ENCODE data around the gene PDYN.
"Not testable (repeated sequence)": the region's sequence is repeated elsewhere in the genome, so short reads cannot be mapped to it uniquely, and the experiment has no call there.

Gene PDYN

DNA sequence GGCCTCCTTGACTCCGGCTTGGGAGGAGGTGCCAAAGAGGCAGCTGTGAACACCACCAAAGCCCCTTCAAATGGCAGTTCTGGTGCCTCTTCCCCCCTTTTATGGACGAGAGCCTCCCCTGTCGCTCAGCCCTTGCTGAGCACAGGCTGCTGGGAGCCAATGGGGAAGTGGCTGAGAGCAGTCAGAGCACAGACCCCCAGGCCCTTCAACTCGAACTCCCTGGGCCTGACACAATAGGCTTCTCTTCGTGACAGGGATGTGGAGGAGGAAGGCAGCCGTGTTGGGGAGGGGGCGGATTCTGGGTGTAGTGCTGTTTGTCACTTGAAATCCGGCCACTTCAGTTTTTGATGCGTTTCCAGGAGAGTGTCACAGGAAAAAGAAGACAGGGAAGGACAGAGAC is at the start of gene PDYN:
PDYN (minus strand) TSS at position 73 of the 400 bp plus-strand sequence. CDS start 10,974 bp downstream, outside the sequence.
- POLR2A ChIA-PET: no interaction called here
- DNase-seq (ENCODE audit: extremely low spot score): no peak
- CTCF ChIA-PET: no interaction called here
- TF ChIP-seq SUZ12 (IDR thresholded peaks at IDR 0.05): no peak
- no peak for TF ChIP-seq HDGF (IDR thresholded peaks at IDR 0.05; ENCODE audit: borderline replicate concordance)
- no peak for TF ChIP-seq LEF1 (IDR thresholded peaks at IDR 0.05; ENCODE audit: borderline replicate concordance)
- TF ChIP-seq CTBP1 (IDR thresholded peaks at IDR 0.05; ENCODE audit: borderline replicate concordance): no peak
- no peak for TF ChIP-seq BHLHE40 (IDR thresholded peaks at IDR 0.05; ENCODE audit: borderline replicate concordance)

GRCh38 chr20:2042400-2042799 is 48.5 kb upstream of the PDYN start:
- ChIA-PET POLR2A (no interaction called here), CTCF (no interaction called here)
- TF ChIP-seq ELF4 (IDR thresholded peaks at IDR 0.05) (no peak), FOXK2 (IDR thresholded peaks at IDR 0.05) (no peak), ARNT (IDR thresholded peaks at IDR 0.05) (no peak), BHLHE40 (IDR thresholded peaks at IDR 0.05; ENCODE audit: borderline replicate concordance) (no peak), CTBP1 (IDR thresholded peaks at IDR 0.05; ENCODE audit: borderline replicate concordance) (no peak), SP1 (IDR thresholded peaks at IDR 0.05) (no peak), NFRKB (IDR thresholded peaks at IDR 0.05) (no peak), FOXM1 (IDR thresholded peaks at IDR 0.05; ENCODE audit: borderline replicate concordance) (no peak), FOXA1 (IDR thresholded peaks at IDR 0.05) (no peak), ZNF384 (IDR thresholded peaks at IDR 0.05) (no peak), TARDBP (IDR thresholded peaks at IDR 0.05) (no peak), L3MBTL2 (conservative IDR thresholded peaks at IDR 0.05) (no peak), HDGF (IDR thresholded peaks at IDR 0.05; ENCODE audit: borderline replicate concordance) (no peak), LEF1 (IDR thresholded peaks at IDR 0.05; ENCODE audit: borderline replicate concordance) (no peak), SUZ12 (IDR thresholded peaks at IDR 0.05) (no peak)
- TF ChIP-seq, protein P1, sequence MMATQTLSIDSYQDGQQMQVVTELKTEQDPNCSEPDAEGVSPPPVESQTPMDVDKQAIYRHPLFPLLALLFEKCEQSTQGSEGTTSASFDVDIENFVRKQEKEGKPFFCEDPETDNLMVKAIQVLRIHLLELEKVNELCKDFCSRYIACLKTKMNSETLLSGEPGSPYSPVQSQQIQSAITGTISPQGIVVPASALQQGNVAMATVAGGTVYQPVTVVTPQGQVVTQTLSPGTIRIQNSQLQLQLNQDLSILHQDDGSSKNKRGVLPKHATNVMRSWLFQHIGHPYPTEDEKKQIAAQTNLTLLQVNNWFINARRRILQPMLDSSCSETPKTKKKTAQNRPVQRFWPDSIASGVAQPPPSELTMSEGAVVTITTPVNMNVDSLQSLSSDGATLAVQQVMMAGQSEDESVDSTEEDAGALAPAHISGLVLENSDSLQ (IDR thresholded peaks at IDR 0.05): no peak
- no peak for DNase-seq (ENCODE audit: extremely low spot score)

- no peak for TF ChIP-seq SUZ12 (IDR thresholded peaks at IDR 0.05)
- TF ChIP-seq FOXK2 (IDR thresholded peaks at IDR 0.05): no peak
- no peak for TF ChIP-seq BHLHE40 (IDR thresholded peaks at IDR 0.05; ENCODE audit: borderline replicate concordance)
- no peak for TF ChIP-seq ELF4 (IDR thresholded peaks at IDR 0.05)
- TF ChIP-seq ARNT (IDR thresholded peaks at IDR 0.05): no peak
- TF ChIP-seq, protein P1 (IDR thresholded peaks at IDR 0.05): no peak
- no peak for TF ChIP-seq ZNF384 (IDR thresholded peaks at IDR 0.05)
- TF ChIP-seq CTBP1 (IDR thresholded peaks at IDR 0.05; ENCODE audit: borderline replicate concordance): no peak
- TF ChIP-seq SP1 (IDR thresholded peaks at IDR 0.05): no peak
- no peak for TF ChIP-seq HDGF (IDR thresholded peaks at IDR 0.05; ENCODE audit: borderline replicate concordance)
- TF ChIP-seq TARDBP (IDR thresholded peaks at IDR 0.05): no peak
- no peak for TF ChIP-seq FOXA1 (IDR thresholded peaks at IDR 0.05)
- TF ChIP-seq FOXM1 (IDR thresholded peaks at IDR 0.05; ENCODE audit: borderline replicate concordance): no peak
- no peak for TF ChIP-seq LEF1 (IDR thresholded peaks at IDR 0.05; ENCODE audit: borderline replicate concordance)
- no peak for TF ChIP-seq L3MBTL2 (conservative IDR thresholded peaks at IDR 0.05)
- no peak for TF ChIP-seq NFRKB (IDR thresholded peaks at IDR 0.05)
- POLR2A ChIA-PET: no interaction called here
- no peak for DNase-seq (ENCODE audit: extremely low spot score)
- CTCF ChIA-PET: no interaction called here
These were observed 44.3 kb upstream of the PDYN start for GRCh38 chr20:2038161-2038560.

DNA sequence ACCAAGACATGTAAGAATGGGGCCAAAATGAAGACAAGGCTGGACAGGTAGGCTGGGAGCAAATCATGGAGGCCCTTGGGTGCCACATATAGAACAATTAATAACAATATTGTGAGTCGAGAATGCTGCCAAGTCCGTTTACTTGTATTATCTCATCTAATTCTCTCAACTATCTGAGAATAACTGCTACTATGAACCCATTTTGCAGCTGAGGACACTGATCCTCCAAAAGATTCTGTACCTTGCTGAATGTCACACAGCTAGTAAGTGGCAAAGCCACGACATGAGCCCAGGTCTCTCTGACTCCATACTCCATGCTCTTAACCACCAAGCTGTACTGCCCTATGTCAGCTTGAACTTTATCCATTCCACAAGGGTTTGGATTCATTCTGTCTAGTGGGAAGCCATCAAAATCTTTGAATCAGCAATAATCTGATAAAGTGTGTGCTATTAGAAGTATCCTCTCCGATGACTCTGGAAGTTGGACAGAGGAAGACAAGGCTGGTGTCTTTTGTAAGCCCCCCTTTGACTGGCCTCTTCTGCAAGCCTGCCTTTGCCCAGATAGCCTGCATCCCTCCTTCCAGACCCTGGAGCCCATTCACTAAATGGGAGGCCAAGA is 43.5 kb upstream of the PDYN start:
- POLR2A ChIA-PET: no interaction called here
- CTCF ChIA-PET: no interaction called here
- no peak for DNase-seq (ENCODE audit: extremely low spot score)
- TF ChIP-seq NFRKB (IDR thresholded peaks at IDR 0.05) (no peak), ARNT (IDR thresholded peaks at IDR 0.05) (no peak), SP1 (IDR thresholded peaks at IDR 0.05) (no peak), FOXK2 (IDR thresholded peaks at IDR 0.05) (no peak), HDGF (IDR thresholded peaks at IDR 0.05; ENCODE audit: borderline replicate concordance) (no peak), FOXM1 (IDR thresholded peaks at IDR 0.05; ENCODE audit: borderline replicate concordance) (no peak), SUZ12 (IDR thresholded peaks at IDR 0.05) (no peak), TARDBP (IDR thresholded peaks at IDR 0.05) (no peak), FOXA1 (IDR thresholded peaks at IDR 0.05) (no peak), L3MBTL2 (conservative IDR thresholded peaks at IDR 0.05) (no peak)

DNA sequence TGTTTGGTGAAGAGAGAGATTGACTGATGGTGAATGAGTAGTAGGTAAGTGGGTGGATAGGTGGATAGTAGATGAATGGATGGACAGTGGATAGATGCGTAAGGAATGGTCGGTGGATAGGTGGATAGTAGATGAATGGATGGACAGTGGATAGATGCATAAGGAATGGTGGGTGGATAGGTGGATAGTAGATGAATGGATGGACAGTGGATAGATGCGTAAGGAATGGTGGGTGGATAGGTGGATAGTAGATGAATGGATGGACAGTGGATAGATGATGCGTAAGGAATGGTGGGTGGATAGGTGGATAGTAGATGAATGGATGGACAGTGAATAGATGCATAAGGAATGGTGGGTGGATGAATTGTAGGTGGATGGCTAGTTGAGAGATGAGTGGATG is 42.5 kb upstream of the PDYN start:
- CTCF ChIA-PET; DNase-seq (ENCODE audit: extremely low spot score); POLR2A ChIA-PET: not testable (repeated sequence)

DNA sequence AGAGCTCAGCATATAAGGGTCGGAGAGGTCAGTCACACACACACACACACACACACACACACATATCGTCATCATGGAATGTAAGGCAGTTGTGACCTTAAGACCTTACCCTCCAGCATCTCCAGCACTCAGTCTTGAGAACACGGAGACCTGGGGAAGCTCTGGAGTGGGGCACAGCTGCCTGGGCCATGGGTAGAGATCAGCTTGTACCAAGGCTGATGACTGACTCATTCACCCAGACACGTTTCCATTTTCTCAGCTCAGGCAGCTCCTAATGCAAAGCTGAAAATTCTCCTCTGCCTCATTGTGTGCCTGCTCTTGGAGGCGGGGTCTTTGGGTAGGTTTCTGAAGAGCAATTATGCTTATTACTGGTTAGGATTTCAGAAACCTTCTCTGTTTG is 38.3 kb upstream of the PDYN start:
- ChIA-PET CTCF (no interaction called here), POLR2A (no interaction called here)
- TF ChIP-seq ELF4 (IDR thresholded peaks at IDR 0.05): no peak
- TF ChIP-seq BHLHE40 (IDR thresholded peaks at IDR 0.05; ENCODE audit: borderline replicate concordance): no peak
- no peak for TF ChIP-seq TARDBP (IDR thresholded peaks at IDR 0.05)
- TF ChIP-seq FOXA1 (IDR thresholded peaks at IDR 0.05): no peak
- TF ChIP-seq FOXM1 (IDR thresholded peaks at IDR 0.05; ENCODE audit: borderline replicate concordance): no peak
- no peak for TF ChIP-seq NFRKB (IDR thresholded peaks at IDR 0.05)
- TF ChIP-seq CTBP1 (IDR thresholded peaks at IDR 0.05; ENCODE audit: borderline replicate concordance): no peak
- TF ChIP-seq, protein P1 (IDR thresholded peaks at IDR 0.05): no peak
- TF ChIP-seq LEF1 (IDR thresholded peaks at IDR 0.05; ENCODE audit: borderline replicate concordance): no peak
- no peak for TF ChIP-seq HDGF (IDR thresholded peaks at IDR 0.05; ENCODE audit: borderline replicate concordance)
- TF ChIP-seq ARNT (IDR thresholded peaks at IDR 0.05): no peak
- TF ChIP-seq L3MBTL2 (conservative IDR thresholded peaks at IDR 0.05): no peak
- no peak for TF ChIP-seq FOXK2 (IDR thresholded peaks at IDR 0.05)
- TF ChIP-seq SUZ12 (IDR thresholded peaks at IDR 0.05): no peak
- no peak for DNase-seq (ENCODE audit: extremely low spot score)

All from HEK293T (cell line).